Gastrocnemius medialis (tissue), 4 donors: ENCODE measurements around the gene CST8. TPM values are rescaled to one million over a fixed set of nuclear protein-coding genes. Genes with fewer than 3 reads are reported as not detected.

Experiments
- ATAC-seq, 2 donors: fragments of 150-250 bp; one replicate each; pipeline ENCODE4 v1.9.1; 2016
- DNase-seq, 2 donors: peaks; one replicate each; pipeline ENCODE4 v3.0.0-alpha.2; 2019
- H3K27ac ChIP-seq, 4 donors: fragments of 200-600 bp; sonication (generic); 1 replicate in 1 of 4; 2 replicates in 3 of 4; pipeline ENCODE4 v1.5.1; 2016 to 2018; ENCODE audit warnings: mild to moderate bottlenecking in 2 of 4, moderate library complexity in 1 of 4
- H3K27me3 ChIP-seq, 3 donors: fragments of 200-600 bp; sonication (generic) in 2 of 3; 1 replicate in 1 of 3; 2 replicates in 2 of 3; pipeline versions ENCODE4 v1.5.1 to v1.6.0; 2016 to 2019; ENCODE audit warnings: mild to moderate bottlenecking in 1 of 3, moderate library complexity in 1 of 3
- H3K36me3 ChIP-seq, 2 donors: fragments of 200-600 bp; sonication (generic) in 1 of 2; one replicate each; pipeline ENCODE4 v1.5.1; 2017 to 2018
- H3K4me1 ChIP-seq, 2 donors: fragments of 200-600 bp; sonication (generic) in 1 of 2; one replicate each; pipeline ENCODE4 v1.5.1; 2016 to 2017; ENCODE audit warnings: mild to moderate bottlenecking in 2 of 2
- H3K4me3 ChIP-seq, 4 donors: fragments of 200-600 bp; sonication (generic) in 3 of 4; 1 replicate in 1 of 4; 2 replicates in 3 of 4; pipeline ENCODE4 v1.5.1; 2016 to 2019; ENCODE audit warnings: mild to moderate bottlenecking in 2 of 4
- H3K9me3 ChIP-seq, 3 donors: fragments of 200-600 bp; sonication (generic) in 2 of 3; 1 replicate in 1 of 3; 2 replicates in 2 of 3; pipeline ENCODE4 v1.5.1; 2016 to 2019
- POLR2A ChIP-seq, 2 donors: fragments of 450-650 bp; IDR thresholded peaks; one replicate each; pipeline ENCODE4 v1.6.1; 2017; ENCODE audit warnings: antibody characterized with exemption in 2 of 2, mild to moderate bottlenecking in 2 of 2, moderate library complexity in 2 of 2
- in situ Hi-C, 4 donors: fragments of 200-750 bp; cut with MboI; loops; one replicate each; pipeline versions ENCODE4 v1.15.0 to v1.8.0; 2017; ENCODE audit warnings: low sequenced_read_pairs in 4 of 4
- intact Hi-C: fragments of 100-400 bp; cut with DNase I; formaldehyde crosslinking; loops from one replicate; pipeline ENCODE4 v1.15.1; 2023; ENCODE audit warnings: low total_unique reads
- total RNA-seq, 4 donors: library from RNA; depleted of rRNA; stranded (reverse); fragments of >200 nt; gene quantifications; one replicate each; pipeline versions ENCODE4 v1.1.0 to v1.2.3, GENCODE V29; 2016
- TF ChIP-seq, protein P1 (sequence below), 5 experiments: fragments of 450-650 bp in 3 of 5; fragments of 200-600 bp in 2 of 5; sonication (generic) in 2 of 5; IDR thresholded peaks in 4 of 5; conservative IDR thresholded peaks in 1 of 5; 1 replicate in 4 of 5; 2 replicates in 1 of 5; pipeline ENCODE4 v1.5.1; 2016 to 2019; ENCODE audit warnings: antibody characterized with exemption in 5 of 5, mild to moderate bottlenecking in 3 of 5, moderate library complexity in 3 of 5

Gene CST8
- total RNA-seq, 4 donors from 2014 or later, result not detected

DNA sequence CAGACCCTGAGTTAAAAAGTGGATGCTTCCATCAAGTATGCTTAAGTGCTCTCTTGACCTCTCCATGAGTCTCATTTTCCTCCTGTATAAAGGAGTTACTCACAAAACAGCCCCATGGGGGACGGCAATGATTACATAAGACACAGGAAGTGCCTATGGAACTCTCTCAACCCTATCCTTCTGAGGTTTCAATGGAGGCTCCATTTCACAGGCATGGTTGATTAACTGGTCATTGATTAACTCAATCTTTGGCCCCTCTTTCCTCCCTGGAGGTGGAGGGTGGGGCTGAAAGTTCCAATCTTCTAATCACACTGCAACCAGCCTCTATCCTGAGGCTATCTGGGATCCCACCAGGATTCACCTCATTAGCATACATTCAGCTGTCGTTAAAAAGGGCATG lies 29.3 kb downstream of the CST8 start:
- no peak for ATAC-seq
- H3K27ac ChIP-seq, result no peak overlapping the region
- no peaks in the 10 kb centered on the region for H3K36me3 ChIP-seq
- intact Hi-C loops (no loop called here), in situ Hi-C loops (no loop called here)
- no peaks in the 10 kb centered on the region for H3K27me3 ChIP-seq
- no peaks in the 10 kb centered on the region for H3K4me1 ChIP-seq
- TF ChIP-seq POLR2A (IDR thresholded peaks at IDR 0.05), result no peak
- TF ChIP-seq, protein P1, sequence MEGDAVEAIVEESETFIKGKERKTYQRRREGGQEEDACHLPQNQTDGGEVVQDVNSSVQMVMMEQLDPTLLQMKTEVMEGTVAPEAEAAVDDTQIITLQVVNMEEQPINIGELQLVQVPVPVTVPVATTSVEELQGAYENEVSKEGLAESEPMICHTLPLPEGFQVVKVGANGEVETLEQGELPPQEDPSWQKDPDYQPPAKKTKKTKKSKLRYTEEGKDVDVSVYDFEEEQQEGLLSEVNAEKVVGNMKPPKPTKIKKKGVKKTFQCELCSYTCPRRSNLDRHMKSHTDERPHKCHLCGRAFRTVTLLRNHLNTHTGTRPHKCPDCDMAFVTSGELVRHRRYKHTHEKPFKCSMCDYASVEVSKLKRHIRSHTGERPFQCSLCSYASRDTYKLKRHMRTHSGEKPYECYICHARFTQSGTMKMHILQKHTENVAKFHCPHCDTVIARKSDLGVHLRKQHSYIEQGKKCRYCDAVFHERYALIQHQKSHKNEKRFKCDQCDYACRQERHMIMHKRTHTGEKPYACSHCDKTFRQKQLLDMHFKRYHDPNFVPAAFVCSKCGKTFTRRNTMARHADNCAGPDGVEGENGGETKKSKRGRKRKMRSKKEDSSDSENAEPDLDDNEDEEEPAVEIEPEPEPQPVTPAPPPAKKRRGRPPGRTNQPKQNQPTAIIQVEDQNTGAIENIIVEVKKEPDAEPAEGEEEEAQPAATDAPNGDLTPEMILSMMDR (IDR thresholded peaks at IDR 0.05 in 4 of 5, conservative IDR thresholded peaks at IDR 0.05 in 1 of 5), result no peak
- no peaks in the 10 kb centered on the region for H3K9me3 ChIP-seq
- no peak for DNase-seq
- no peak overlapping the region for H3K4me3 ChIP-seq

DNA sequence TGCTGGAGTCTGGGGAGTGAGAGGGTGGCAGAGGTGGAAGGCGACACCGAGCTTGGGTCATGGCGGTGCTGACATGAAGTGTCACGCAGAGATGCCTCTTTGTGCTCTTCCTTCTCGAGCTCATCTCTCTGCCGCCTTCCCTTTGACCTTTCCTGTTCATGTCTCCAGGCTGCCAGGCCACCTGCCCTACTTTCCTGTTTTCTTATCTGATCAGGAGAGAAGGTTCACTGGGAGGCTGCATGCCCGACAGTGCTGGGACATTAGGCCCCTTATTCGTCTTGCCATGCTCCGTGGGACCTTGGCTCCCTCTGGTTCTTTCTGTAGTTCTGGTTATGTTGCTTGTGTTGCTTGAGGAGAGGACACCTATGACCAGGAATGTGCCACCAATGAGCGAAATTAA lies 33.2 kb downstream of the CST8 start:
- Histone ChIP-seq H3K27ac (no peak overlapping the region), H3K4me3 (no peak overlapping the region), H3K4me1 (no peaks in the 10 kb centered on the region), H3K9me3 (no peaks in the 10 kb centered on the region), H3K27me3 (no peaks in the 10 kb centered on the region), H3K36me3 (no peaks in the 10 kb centered on the region)
- in situ Hi-C loops (no loop called here), intact Hi-C loops (no loop called here)
- DNase-seq, result no peak
- ATAC-seq, result no peak
- TF ChIP-seq, protein P1 (IDR thresholded peaks at IDR 0.05 in 4 of 5, conservative IDR thresholded peaks at IDR 0.05 in 1 of 5), result no peak
- TF ChIP-seq POLR2A (IDR thresholded peaks at IDR 0.05), result no peak

DNA sequence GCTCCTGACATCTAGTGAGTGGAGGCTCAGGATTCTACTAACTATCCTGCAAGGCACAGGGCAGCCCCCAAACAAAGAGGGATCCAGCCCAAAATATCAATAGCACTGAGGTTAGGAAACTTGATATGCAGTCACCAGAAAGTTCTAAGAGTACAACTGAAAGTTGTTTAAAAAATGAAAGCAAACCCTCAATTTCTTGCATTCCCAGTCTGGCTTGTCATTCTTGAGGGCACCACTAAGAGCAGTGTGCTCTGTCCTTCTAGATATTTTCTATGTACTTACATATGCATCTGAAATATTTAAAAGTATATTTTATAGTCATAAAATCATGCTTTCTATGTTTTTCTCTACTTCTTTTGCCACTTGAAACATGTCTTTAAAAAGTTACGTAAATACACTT lies 35.9 kb downstream of the CST8 start:
- H3K27me3 ChIP-seq, result no peaks in the 10 kb centered on the region
- TF ChIP-seq, protein P1 (IDR thresholded peaks at IDR 0.05 in 4 of 5, conservative IDR thresholded peaks at IDR 0.05 in 1 of 5), result no peak
- no peak for TF ChIP-seq POLR2A (IDR thresholded peaks at IDR 0.05)
- intact Hi-C loops (no loop called here), in situ Hi-C loops (no loop called here)
- H3K4me3 ChIP-seq, result no peak overlapping the region
- H3K4me1 ChIP-seq, result no peaks in the 10 kb centered on the region
- H3K9me3 ChIP-seq, result no peaks in the 10 kb centered on the region
- H3K27ac ChIP-seq, result no peak overlapping the region
- no peak for DNase-seq
- ATAC-seq, result no peak
- H3K36me3 ChIP-seq, result no peaks in the 10 kb centered on the region

DNA sequence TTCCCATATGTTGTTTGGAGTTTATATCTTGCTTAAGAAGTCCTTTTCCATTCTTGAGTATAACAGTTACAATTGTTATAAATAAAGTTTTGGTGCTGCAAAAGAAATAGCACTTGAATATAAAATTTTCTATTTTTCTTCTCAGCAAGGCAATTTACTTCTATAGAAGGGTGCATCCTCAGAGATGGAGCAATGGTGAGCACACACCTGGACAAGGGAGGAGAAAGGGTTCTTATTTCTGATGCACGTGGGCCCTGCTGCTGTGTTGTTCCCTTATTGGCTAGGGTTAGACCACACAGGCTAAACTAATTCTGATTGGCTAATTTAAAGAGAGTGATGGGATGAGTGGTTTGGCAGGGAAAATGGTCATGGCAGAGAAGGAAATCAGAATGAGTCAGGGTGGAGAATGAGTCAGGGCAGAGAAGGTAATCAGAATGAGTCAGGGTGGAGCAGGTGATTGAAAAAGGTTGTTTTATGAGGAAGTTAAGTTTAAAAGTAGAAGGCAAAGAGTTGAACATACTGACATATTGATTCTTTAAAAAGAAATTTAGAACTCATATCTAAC lies 38.0 kb downstream of the CST8 start:
- intact Hi-C loops, result no loop called here
- TF ChIP-seq POLR2A (IDR thresholded peaks at IDR 0.05), result no peak
- TF ChIP-seq, protein P1 (IDR thresholded peaks at IDR 0.05 in 4 of 5, conservative IDR thresholded peaks at IDR 0.05 in 1 of 5), result no peak

More for the DNA sequence above, 38.0 kb downstream of the CST8 start:
- Histone ChIP-seq H3K4me3 (no peak overlapping the region), H3K36me3 (no peaks in the 10 kb centered on the region), H3K27me3 (no peaks in the 10 kb centered on the region), H3K27ac (no peak overlapping the region), H3K4me1 (no peaks in the 10 kb centered on the region), H3K9me3 (no peaks in the 10 kb centered on the region)
- in situ Hi-C loops, result no loop called here
- no peak for DNase-seq
- no peak for ATAC-seq
